Measurements from ENCODE around the gene FARP1. TPM values are rescaled to one million over a fixed set of nuclear protein-coding genes. Genes with fewer than 3 reads are reported as not detected.

Gene FARP1
- total RNA-seq, 6 experiments from 2014 or later, result 44.9 to 104 (median 80.0) TPM

GRCh38 chr13:98490866-98491265 lies 348.0 kb downstream of the FARP1 start:
- peak overlapping the region in 2 of 3 donors; percentile 6 to 69 for H3K27ac ChIP-seq
- no peaks in the 10 kb centered on the region for H3K9me3 ChIP-seq
- H3K36me3 ChIP-seq, result no peaks in the 10 kb centered on the region
- no peak for DNase-seq
- H3K4me3 ChIP-seq, result no peak overlapping the region
- intact Hi-C loops (cut with DNase I), result no loop called here
- ATAC-seq, result no peak
- peaks cover 0 to 55% (median 13%) of the 10 kb centered on the region in 4 donors for H3K4me1 ChIP-seq
- TF ChIP-seq POLR2A (IDR thresholded peaks at IDR 0.05), result no peak
- TF ChIP-seq CTCF (IDR thresholded peaks at IDR 0.05), result no peak
- WGBS (ENCODE audit: insufficient coverage, low coverage, low lambda C conversion rate, missing lambda C conversion rate), result 75% methylated on average over 5 of the region's 8 CpGs
- no peaks in the 10 kb centered on the region for H3K27me3 ChIP-seq

- DNase-seq, result no peak
- no peaks in the 10 kb centered on the region for H3K9me3 ChIP-seq
- no peak overlapping the region for H3K27ac ChIP-seq
- 89% methylated on average over 6 of the region's 6 CpGs for WGBS (ENCODE audit: insufficient coverage, low coverage, low lambda C conversion rate, missing lambda C conversion rate)
- no peak for ATAC-seq
- H3K4me3 ChIP-seq, result no peak overlapping the region
- TF ChIP-seq CTCF (IDR thresholded peaks at IDR 0.05) (no peak), POLR2A (IDR thresholded peaks at IDR 0.05) (no peak)
- H3K36me3 ChIP-seq, result no peaks in the 10 kb centered on the region
- H3K27me3 ChIP-seq, result no peaks in the 10 kb centered on the region
- intact Hi-C loops (cut with DNase I), result no loop called here
- H3K4me1 ChIP-seq, result peaks cover 0 to 68% (median 17%) of the 10 kb centered on the region in 4 donors
Measured at GRCh38 chr13:98492335-98493041, 349.6 kb downstream of the FARP1 start.

GRCh38 chr13:98493042-98493712 lies 350.3 kb downstream of the FARP1 start:
- Histone ChIP-seq H3K36me3 (no peaks in the 10 kb centered on the region), H3K27ac (no peak overlapping the region), H3K4me3 (no peak overlapping the region), H3K9me3 (no peaks in the 10 kb centered on the region), H3K27me3 (no peaks in the 10 kb centered on the region), H3K4me1 (peaks cover 0 to 68% (median 17%) of the 10 kb centered on the region in 4 donors)
- intact Hi-C loops (cut with DNase I), result no loop called here
- TF ChIP-seq POLR2A (IDR thresholded peaks at IDR 0.05) (no peak), CTCF (IDR thresholded peaks at IDR 0.05) (no peak)
- DNase-seq (no peak), ATAC-seq (no peak)
- WGBS (ENCODE audit: insufficient coverage, low coverage, low lambda C conversion rate, missing lambda C conversion rate), result 85% methylated on average over 6 of the region's 6 CpGs

GRCh38 chr13:98494769-98495168 lies 351.9 kb downstream of the FARP1 start:
- intact Hi-C loops (cut with DNase I), result no loop called here
- H3K36me3 ChIP-seq, result no peaks in the 10 kb centered on the region
- TF ChIP-seq POLR2A (IDR thresholded peaks at IDR 0.05) (no peak), CTCF (IDR thresholded peaks at IDR 0.05) (no peak)
- DNase-seq (no peak), ATAC-seq (no peak)
- peak overlapping the region in 1 of 3 donors; percentile 68 for H3K27ac ChIP-seq
- H3K27me3 ChIP-seq, result no peaks in the 10 kb centered on the region
- H3K4me1 ChIP-seq, result peaks cover 0 to 56% (median 14%) of the 10 kb centered on the region in 4 donors
- no peak overlapping the region for H3K4me3 ChIP-seq
- no peaks in the 10 kb centered on the region for H3K9me3 ChIP-seq
- WGBS (ENCODE audit: insufficient coverage, low coverage, low lambda C conversion rate, missing lambda C conversion rate), result 91% methylated on average over 8 of the region's 13 CpGs
